ENCODE data around the gene PPIE. TPM values are rescaled to one million over a fixed set of nuclear protein-coding genes. Genes with fewer than 3 reads are reported as not detected.

The PPIE gene
- total RNA-seq: 10 to 100 TPM; 56.0 to 68.7 TPM

- H3K4me1 Mint-ChIP-seq: peaks cover 11% of the 10 kb centered on the region
- H3K9me3 Mint-ChIP-seq: no peaks in the 10 kb centered on the region
- H3K27me3 Mint-ChIP-seq: peaks cover 8% of the 10 kb centered on the region
- peak; percentile 99 for ATAC-seq (replicated peaks)
- H3K36me3 Mint-ChIP-seq (ENCODE audit: low read depth): peaks cover 52% of the 10 kb centered on the region
- H3K27ac Mint-ChIP-seq: peak within 1 kb of the TSS; percentile 90
- H3K4me3 Mint-ChIP-seq: peak within 1 kb of the TSS; percentile 91
Observed at GRCh38 chr1:39738622-39739366, at the start of gene PPIE. TSS of gene PPIE (plus strand) at chr1:39738882. CDS start at chr1:39738901, 19 bp downstream.

- ATAC-seq (replicated peaks): no peak
- peaks cover 22% of the 10 kb centered on the region for H3K4me1 Mint-ChIP-seq
- peaks cover 3% of the 10 kb centered on the region for H3K27me3 Mint-ChIP-seq
- H3K9me3 Mint-ChIP-seq: no peaks in the 10 kb centered on the region
- H3K36me3 Mint-ChIP-seq (ENCODE audit: low read depth): no peaks in the 10 kb centered on the region
- H3K4me3 Mint-ChIP-seq: no peak overlapping the region
- H3K27ac Mint-ChIP-seq: no peak overlapping the region
Observed at GRCh38 chr1:39689214-39689613, 49.5 kb upstream of the PPIE start.

GRCh38 chr1:39689635-39690034 lies 49.0 kb upstream of the PPIE start:
- Mint-ChIP-seq H3K27ac (no peak overlapping the region), H3K4me3 (peak overlapping the region; percentile 83), H3K9me3 (no peaks in the 10 kb centered on the region), H3K27me3 (peaks cover 3% of the 10 kb centered on the region), H3K4me1 (peaks cover 23% of the 10 kb centered on the region), H3K36me3 (ENCODE audit: low read depth) (no peaks in the 10 kb centered on the region)
- ATAC-seq (replicated peaks): no peak

GRCh38 chr1:39690225-39690624 lies 48.5 kb upstream of the PPIE start:
- H3K4me1 Mint-ChIP-seq: peaks cover 23% of the 10 kb centered on the region
- no peaks in the 10 kb centered on the region for H3K27me3 Mint-ChIP-seq
- H3K36me3 Mint-ChIP-seq (ENCODE audit: low read depth): no peaks in the 10 kb centered on the region
- H3K9me3 Mint-ChIP-seq: no peaks in the 10 kb centered on the region
- ATAC-seq (replicated peaks): no peak
- H3K4me3 Mint-ChIP-seq: peak overlapping the region; percentile 83
- peak overlapping the region; percentile 59 for H3K27ac Mint-ChIP-seq

- Mint-ChIP-seq H3K27me3 (no peaks in the 10 kb centered on the region), H3K9me3 (no peaks in the 10 kb centered on the region)
- ATAC-seq (replicated peaks): peak; percentile 1
Observed at GRCh38 chr1:39690794-39691382, 47.8 kb upstream of the PPIE start.

GRCh38 chr1:39691383-39692151 lies 47.1 kb upstream of the PPIE start, which contains the start of gene HPCAL4:
TSS of gene HPCAL4 (minus strand) at chr1:39691433. CDS start at chr1:39684603, 6,830 bp downstream.
- Mint-ChIP-seq H3K36me3 (ENCODE audit: low read depth) (no peaks in the 10 kb centered on the region), H3K4me1 (peaks cover 25% of the 10 kb centered on the region), H3K27ac (peak within 1 kb of the TSS; percentile 59), H3K9me3 (no peaks in the 10 kb centered on the region), H3K4me3 (peak within 1 kb of the TSS; percentile 83), H3K27me3 (no peaks in the 10 kb centered on the region)
- peak; percentile 98 for ATAC-seq (replicated peaks)

More at GRCh38 chr1:39690794-39691382, 47.8 kb upstream of the PPIE start:
- H3K27ac Mint-ChIP-seq: peak overlapping the region; percentile 59
- H3K4me1 Mint-ChIP-seq: peaks cover 25% of the 10 kb centered on the region
- peak overlapping the region; percentile 83 for H3K4me3 Mint-ChIP-seq
- no peaks in the 10 kb centered on the region for H3K36me3 Mint-ChIP-seq (ENCODE audit: low read depth)

- Mint-ChIP-seq H3K9me3 (no peaks in the 10 kb centered on the region), H3K36me3 (ENCODE audit: low read depth) (no peaks in the 10 kb centered on the region), H3K4me3 (peak overlapping the region; percentile 83), H3K4me1 (peaks cover 25% of the 10 kb centered on the region), H3K27ac (no peak overlapping the region), H3K27me3 (no peaks in the 10 kb centered on the region)
- no peak for ATAC-seq (replicated peaks)
Observed at GRCh38 chr1:39692152-39693074, 46.3 kb upstream of the PPIE start.

GRCh38 chr1:39694026-39694425 lies 44.7 kb upstream of the PPIE start:
- ATAC-seq (replicated peaks): peak; percentile 58
- H3K36me3 Mint-ChIP-seq (ENCODE audit: low read depth): no peaks in the 10 kb centered on the region
- no peak overlapping the region for H3K27ac Mint-ChIP-seq
- no peak overlapping the region for H3K4me3 Mint-ChIP-seq
- peaks cover 3% of the 10 kb centered on the region for H3K27me3 Mint-ChIP-seq
- H3K4me1 Mint-ChIP-seq: peaks cover 20% of the 10 kb centered on the region
- H3K9me3 Mint-ChIP-seq: no peaks in the 10 kb centered on the region

GRCh38 chr1:39695016-39695415 lies 43.7 kb upstream of the PPIE start:
- Mint-ChIP-seq H3K27ac (peak overlapping the region; percentile 2), H3K4me3 (no peak overlapping the region), H3K36me3 (ENCODE audit: low read depth) (no peaks in the 10 kb centered on the region), H3K4me1 (peaks cover 19% of the 10 kb centered on the region), H3K9me3 (no peaks in the 10 kb centered on the region), H3K27me3 (peaks cover 3% of the 10 kb centered on the region)
- ATAC-seq (replicated peaks): no peak

- H3K27ac Mint-ChIP-seq: no peak overlapping the region
- H3K27me3 Mint-ChIP-seq: peaks cover 3% of the 10 kb centered on the region
- no peak for ATAC-seq (replicated peaks)
- no peaks in the 10 kb centered on the region for H3K36me3 Mint-ChIP-seq (ENCODE audit: low read depth)
- peaks cover 12% of the 10 kb centered on the region for H3K4me1 Mint-ChIP-seq
- H3K9me3 Mint-ChIP-seq: no peaks in the 10 kb centered on the region
- no peak overlapping the region for H3K4me3 Mint-ChIP-seq
Observed at GRCh38 chr1:39696448-39696847, 42.2 kb upstream of the PPIE start.

GRCh38 chr1:39698568-39698967 lies 40.1 kb upstream of the PPIE start:
- no peaks in the 10 kb centered on the region for H3K9me3 Mint-ChIP-seq
- no peak for ATAC-seq (replicated peaks)
- H3K4me3 Mint-ChIP-seq: no peak overlapping the region
- peaks cover 12% of the 10 kb centered on the region for H3K4me1 Mint-ChIP-seq
- no peaks in the 10 kb centered on the region for H3K36me3 Mint-ChIP-seq (ENCODE audit: low read depth)
- H3K27ac Mint-ChIP-seq: no peak overlapping the region
- peaks cover 3% of the 10 kb centered on the region for H3K27me3 Mint-ChIP-seq

- peaks cover 6% of the 10 kb centered on the region for H3K4me1 Mint-ChIP-seq
- peaks cover 3% of the 10 kb centered on the region for H3K27me3 Mint-ChIP-seq
- no peak for ATAC-seq (replicated peaks)
- H3K36me3 Mint-ChIP-seq (ENCODE audit: low read depth): no peaks in the 10 kb centered on the region
- no peaks in the 10 kb centered on the region for H3K9me3 Mint-ChIP-seq
- H3K27ac Mint-ChIP-seq: no peak overlapping the region
- H3K4me3 Mint-ChIP-seq: no peak overlapping the region
Observed at GRCh38 chr1:39699419-39699818, 39.3 kb upstream of the PPIE start.

GRCh38 chr1:39700348-39700747 lies 38.3 kb upstream of the PPIE start:
- peaks cover under 1% of the 10 kb centered on the region for H3K4me1 Mint-ChIP-seq
- no peak overlapping the region for H3K27ac Mint-ChIP-seq
- H3K9me3 Mint-ChIP-seq: no peaks in the 10 kb centered on the region
- no peaks in the 10 kb centered on the region for H3K36me3 Mint-ChIP-seq (ENCODE audit: low read depth)
- ATAC-seq (replicated peaks): no peak
- peaks cover 3% of the 10 kb centered on the region for H3K27me3 Mint-ChIP-seq
- no peak overlapping the region for H3K4me3 Mint-ChIP-seq

- Mint-ChIP-seq H3K27me3 (peaks cover 3% of the 10 kb centered on the region), H3K4me3 (no peak overlapping the region), H3K9me3 (no peaks in the 10 kb centered on the region), H3K36me3 (ENCODE audit: low read depth) (no peaks in the 10 kb centered on the region), H3K27ac (no peak overlapping the region), H3K4me1 (no peaks in the 10 kb centered on the region)
- ATAC-seq (replicated peaks): no peak
Observed at GRCh38 chr1:39701049-39701439, 37.6 kb upstream of the PPIE start.
